ELR (cell line): Measurements from ENCODE around the gene PIM3.

ENCODE experiments used
- DNase-seq: peaks from one replicate; pipeline ENCODE4 v3.0.0-alpha.2; 2015; ENCODE audit warnings: low read depth

Gene PIM3

DNA sequence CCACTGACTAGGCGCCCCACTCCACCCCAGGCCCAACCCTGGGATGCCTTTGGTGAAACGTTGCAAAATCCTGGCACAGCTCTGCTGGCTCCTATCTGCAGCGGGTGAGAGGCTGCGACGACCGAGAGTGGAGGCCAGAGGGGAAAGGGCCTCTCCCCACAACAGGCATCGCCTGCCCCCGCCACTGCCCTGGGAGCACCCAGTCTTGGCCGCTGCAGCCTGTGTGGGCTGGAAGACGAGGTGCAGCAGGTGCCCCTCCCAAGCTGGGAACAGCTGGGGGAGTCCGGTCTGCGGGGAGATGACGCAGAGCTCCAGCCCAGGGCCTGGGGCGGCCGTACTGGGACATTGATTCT, 4.2 kb upstream of the PIM3 start:
- DNase-seq = no peak

DNA sequence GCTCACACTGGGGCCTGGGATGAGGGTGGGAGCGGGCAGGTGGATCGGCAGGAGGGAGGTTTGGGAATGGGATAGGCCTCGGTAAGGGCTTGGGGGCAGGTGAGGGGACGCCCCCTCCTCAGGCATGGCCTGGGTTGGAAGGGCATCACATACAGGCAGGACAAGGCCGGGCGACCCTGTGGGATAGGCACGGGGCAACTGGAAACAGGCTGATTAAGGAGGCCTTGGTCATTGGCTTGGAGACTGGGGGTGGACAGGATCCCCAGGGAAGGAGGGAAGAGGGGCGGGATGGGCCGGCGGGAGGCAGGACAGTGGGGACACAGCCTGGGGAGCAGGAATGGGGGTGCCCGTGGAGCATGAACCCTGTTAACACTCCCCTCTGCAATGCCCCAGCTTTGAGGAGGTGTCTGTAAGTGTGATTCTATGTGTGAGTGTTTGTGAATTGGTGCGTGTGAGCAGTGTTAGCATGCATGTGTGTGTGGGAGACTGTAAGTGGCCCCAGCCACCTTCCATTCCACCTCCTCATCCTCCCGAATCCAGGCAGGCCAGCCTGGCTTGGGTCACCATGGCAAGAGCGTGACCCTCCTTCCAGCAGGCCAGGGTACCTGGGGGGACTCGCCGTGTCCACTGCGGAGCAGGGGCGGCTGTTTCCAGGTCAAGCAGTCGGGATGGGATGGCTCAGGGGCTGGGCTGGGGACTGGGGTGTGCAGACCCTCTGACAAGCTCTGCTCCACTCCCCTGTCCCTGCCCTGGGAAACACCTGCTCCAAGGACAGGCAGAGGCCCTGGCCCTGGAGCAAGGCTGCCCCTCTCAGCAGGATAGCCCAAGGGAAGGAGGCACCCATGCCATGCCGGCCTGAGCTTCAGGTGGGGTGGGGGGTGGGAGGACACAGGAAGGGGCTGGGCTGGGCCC, 3.4 kb upstream of the PIM3 start:
- no peak for DNase-seq

DNA sequence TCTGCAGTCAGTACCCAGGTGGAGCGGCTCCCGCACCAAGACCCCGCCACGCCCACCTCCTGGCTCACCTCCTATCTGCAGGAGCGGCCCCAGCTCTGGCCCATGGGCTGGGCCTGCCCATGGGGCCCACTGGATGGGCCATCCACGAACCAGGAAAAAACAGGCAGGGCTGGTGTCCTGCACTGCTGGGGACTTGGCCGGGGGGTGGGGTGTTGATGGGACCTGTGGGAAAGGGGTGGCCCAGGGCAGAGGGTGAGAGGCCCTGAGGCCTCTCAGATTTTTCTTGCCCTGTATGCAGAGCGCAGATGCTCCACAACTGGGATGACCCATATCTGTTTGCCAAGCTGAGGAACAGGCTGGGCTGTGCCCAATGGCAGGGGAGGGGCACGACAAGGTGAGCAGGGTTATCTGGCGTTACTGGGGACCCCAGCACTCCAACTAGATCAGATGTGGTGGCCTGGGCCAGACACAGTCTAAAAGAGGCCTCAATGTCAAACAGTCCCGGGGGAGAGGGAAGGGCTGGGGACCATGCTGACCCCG, 2.7 kb upstream of the PIM3 start:
- no peak for DNase-seq

DNA sequence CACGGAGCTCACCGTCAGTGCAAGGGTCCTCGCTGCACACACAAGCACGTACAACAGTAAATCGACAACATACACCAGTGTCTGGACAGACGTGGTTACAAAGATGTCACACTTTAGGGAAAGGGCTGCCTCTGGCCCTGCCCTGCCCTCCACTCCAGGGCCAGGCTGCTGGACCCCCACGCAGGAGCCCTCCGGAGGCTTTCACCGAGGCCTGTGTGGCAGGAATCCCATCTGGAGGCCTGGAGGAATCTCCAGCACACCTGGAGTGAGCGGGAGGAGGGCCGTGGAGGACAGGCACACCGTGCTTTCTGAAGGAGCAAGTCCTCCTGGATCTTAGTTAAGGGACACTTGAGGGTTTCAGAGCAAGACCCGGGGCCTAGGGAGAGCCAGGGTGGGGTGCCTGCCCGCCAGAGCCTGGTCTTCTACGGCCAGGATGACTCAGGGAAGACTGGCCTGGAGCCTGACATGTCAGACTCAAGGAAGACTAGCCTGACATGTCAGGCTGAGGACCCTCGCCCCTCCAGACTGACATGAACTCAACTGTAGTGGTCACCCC, 2.1 kb upstream of the PIM3 start:
- no peak for DNase-seq

DNA sequence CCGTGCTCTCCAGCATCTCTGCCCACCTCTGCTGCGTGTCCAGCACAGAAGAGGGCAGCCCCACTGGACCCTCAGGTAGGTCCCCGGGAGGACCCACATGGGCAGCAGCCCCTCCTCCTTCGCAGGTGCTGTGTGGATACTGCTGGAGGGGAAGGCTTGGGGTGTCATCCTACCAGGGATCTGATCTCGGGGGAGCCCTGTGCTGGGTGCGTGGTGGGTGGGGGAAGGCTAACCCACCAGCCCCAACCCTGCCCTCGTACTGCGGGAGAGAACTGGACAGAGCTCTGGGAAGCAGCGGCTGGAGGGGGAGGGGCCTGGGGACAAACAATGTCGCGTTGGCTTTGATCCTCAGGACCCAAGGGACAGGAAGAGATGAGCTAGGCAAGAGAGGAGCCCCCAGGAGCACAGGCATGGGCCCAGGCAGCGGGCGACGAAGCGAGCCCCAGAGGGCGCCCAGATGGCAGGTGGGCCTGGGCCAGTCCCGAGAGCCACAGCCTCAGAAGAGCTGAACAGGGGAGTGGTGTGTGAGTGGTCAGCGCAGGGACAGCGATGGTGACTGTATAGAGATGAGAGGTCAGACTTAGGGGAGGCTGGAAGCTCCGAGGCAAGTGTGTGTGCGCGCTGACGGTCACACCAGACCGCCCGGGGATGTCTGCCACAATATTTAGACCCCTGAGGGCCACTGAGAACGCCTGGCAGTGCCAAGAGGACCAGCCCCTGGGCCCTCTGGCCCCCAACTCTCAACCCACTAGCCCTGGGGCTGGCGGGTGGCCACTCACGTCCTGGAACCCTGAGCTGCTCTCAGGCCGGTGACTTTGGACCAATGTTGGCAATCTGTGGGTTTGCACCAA, 1.4 kb upstream of the PIM3 start:
- no peak for DNase-seq

DNA sequence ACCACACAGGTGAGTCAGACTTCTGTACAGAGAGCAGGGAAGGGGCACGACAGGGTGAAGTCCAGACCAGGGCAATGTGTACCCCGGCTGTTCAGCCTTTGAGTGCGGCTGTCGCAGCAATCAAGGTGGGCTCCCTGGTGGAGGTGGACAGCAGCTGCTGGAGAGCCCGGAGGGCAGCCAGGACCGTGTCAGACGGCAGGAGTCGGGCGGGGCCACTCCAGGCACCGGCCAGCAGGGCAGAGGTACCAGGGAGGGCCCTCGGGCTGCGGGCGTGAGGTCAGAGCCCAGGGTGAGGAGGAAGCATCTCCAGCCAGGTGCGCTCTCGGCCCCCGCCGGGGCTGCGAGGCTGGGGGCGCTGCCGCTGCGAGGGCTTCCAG, 802 bp upstream of the PIM3 start:
- peak; percentile 79 for DNase-seq

DNA sequence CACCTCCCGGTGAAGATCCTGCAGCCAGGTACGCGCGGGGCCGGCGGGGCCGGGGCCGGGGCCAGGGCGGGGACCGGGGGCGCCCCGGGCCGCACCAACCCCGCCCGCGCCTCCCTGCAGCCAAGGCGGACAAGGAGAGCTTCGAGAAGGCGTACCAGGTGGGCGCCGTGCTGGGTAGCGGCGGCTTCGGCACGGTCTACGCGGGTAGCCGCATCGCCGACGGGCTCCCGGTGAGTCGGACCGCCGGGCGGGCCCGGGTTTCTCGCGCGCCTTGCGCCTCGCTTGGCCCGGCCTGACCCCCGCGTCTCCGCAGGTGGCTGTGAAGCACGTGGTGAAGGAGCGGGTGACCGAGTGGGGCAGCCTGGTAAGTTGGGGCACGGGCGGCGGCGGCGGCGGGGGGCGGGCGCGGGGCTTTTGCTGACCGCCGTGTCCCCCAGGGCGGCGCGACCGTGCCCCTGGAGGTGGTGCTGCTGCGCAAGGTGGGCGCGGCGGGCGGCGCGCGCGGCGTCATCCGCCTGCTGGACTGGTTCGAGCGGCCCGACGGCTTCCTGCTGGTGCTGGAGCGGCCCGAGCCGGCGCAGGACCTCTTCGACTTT, 531 bp downstream of the PIM3 start:
- peak; percentile 73 for DNase-seq

DNA sequence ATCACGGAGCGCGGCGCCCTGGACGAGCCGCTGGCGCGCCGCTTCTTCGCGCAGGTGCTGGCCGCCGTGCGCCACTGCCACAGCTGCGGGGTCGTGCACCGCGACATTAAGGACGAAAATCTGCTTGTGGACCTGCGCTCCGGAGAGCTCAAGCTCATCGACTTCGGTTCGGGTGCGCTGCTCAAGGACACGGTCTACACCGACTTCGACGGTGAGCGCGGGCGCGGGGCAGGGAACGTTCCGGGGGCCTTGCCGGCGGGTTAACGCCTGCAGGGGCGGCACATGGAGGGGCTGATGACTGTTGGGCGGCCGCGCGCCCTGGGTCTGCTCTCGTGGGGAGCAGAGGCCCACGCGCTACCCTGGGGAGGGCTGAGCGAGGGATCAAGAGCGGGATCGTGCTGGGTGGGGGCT, 1.0 kb downstream of the PIM3 start:
- no peak for DNase-seq

DNA sequence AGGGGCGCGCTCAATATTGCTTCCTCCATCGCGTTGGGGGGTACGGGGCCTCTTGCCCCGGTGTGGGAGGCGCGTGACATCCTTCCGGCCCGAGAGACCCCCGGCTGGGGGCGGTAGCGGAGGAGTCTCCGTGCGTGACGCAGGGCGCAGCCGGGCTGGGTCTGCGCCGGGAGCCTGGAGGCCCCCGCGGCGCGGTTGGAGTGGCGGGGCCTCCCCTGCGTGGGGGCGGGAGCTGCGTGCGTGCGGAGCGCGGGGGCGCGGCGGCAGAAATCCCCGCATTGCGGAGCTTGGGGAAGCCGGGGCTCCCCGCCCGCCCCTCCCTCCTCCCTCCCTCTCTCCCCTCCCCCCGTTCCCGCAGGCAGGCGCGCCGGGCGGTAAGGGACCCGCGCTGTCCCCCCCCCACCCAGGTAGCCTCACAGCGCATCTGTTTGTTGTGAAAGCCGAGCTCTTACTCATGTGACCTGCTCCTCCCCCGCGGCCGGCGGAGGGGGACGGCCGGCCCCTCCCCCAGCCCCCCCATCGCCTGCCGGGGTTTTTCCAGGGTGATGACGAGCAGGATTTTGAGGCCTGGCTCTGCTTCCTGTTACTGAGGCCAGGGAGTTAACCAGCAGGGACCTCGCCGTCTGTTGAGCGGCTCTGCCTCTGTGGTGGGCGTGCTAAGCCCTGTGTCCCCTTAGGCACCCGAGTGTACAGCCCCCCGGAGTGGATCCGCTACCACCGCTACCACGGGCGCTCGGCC, 1.6 kb downstream of the PIM3 start:
- peak; percentile 94 for DNase-seq

DNA sequence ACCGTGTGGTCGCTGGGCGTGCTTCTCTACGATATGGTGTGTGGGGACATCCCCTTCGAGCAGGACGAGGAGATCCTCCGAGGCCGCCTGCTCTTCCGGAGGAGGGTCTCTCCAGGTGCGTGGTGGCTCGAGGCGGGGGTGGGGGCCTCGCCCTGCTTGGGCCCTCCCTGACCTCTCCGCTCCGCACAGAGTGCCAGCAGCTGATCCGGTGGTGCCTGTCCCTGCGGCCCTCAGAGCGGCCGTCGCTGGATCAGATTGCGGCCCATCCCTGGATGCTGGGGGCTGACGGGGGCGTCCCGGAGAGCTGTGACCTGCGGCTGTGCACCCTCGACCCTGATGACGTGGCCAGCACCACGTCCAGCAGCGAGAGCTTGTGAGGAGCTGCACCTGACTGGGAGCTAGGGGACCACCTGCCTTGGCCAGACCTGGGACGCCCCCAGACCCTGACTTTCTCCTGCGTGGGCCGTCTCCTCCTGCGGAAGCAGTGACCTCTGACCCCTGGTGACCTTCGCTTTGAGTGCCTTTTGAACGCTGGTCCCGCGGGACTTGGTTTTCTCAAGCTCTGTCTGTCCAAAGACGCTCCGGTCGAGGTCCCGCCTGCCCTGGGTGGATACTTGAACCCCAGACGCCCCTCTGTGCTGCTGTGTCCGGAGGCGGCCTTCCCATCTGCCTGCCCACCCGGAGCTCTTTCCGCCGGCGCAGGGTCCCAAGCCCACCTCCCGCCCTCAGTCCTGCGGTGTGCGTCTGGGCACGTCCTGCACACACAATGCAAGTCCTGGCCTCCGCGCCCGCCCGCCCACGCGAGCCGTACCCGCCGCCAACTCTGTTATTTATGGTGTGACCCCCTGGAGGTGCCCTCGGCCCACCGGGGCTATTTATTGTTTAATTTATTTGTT, 2.4 kb downstream of the PIM3 start:
- DNase-seq = no peak

DNA sequence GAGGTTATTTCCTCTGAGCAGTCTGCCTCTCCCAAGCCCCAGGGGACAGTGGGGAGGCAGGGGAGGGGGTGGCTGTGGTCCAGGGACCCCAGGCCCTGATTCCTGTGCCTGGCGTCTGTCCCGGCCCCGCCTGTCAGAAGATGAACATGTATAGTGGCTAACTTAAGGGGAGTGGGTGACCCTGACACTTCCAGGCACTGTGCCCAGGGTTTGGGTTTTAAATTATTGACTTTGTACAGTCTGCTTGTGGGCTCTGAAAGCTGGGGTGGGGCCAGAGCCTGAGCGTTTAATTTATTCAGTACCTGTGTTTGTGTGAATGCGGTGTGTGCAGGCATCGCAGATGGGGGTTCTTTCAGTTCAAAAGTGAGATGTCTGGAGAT, 3.1 kb downstream of the PIM3 start:
- DNase-seq = no peak

DNA sequence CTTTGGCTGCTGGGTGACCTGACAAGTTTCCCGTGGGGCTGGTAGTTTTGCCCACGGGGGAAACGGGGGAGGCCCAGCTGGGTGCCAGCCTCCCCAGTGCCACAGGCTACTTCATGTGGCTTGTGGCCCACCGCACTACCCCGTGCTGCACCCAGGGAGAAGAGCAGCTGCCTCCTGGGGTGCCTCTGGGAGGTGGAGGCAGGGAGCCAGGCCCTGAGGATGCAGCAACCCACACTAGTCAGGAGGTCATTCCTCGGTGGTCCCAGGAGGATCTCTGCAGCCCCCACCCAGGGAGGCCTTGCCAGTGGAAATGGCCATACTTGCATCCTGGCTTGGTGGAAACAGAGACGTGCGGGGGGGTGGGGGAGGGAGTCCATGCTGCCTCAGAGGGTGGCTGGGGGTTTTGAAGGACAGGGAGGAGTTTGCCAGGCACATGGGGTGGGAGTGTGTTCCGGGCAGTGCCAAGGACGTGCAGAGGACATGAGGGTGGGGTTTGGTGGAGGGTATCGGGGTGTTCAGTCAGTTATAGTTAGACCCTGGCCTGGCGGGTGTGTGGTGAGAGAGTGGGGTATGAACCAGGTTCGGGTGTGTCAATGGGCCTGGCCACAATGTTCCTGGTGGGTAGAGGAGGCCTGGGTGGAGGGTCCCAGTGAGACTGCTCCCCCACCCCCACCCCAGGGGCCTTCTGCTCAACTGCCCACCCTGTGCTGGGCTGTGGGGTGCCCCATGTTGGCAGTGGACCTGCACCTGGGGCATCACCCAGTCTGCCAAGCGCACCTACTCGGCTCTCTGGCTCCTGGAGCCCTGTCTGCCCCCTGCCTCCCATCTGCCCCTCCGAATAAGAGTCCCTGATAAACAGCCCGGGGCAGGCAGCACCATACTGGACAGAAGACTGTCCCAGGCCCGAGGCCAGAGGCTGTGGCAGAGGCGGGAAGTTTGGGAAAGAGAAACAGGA, 3.8 kb downstream of the PIM3 start:
- no peak for DNase-seq

DNA sequence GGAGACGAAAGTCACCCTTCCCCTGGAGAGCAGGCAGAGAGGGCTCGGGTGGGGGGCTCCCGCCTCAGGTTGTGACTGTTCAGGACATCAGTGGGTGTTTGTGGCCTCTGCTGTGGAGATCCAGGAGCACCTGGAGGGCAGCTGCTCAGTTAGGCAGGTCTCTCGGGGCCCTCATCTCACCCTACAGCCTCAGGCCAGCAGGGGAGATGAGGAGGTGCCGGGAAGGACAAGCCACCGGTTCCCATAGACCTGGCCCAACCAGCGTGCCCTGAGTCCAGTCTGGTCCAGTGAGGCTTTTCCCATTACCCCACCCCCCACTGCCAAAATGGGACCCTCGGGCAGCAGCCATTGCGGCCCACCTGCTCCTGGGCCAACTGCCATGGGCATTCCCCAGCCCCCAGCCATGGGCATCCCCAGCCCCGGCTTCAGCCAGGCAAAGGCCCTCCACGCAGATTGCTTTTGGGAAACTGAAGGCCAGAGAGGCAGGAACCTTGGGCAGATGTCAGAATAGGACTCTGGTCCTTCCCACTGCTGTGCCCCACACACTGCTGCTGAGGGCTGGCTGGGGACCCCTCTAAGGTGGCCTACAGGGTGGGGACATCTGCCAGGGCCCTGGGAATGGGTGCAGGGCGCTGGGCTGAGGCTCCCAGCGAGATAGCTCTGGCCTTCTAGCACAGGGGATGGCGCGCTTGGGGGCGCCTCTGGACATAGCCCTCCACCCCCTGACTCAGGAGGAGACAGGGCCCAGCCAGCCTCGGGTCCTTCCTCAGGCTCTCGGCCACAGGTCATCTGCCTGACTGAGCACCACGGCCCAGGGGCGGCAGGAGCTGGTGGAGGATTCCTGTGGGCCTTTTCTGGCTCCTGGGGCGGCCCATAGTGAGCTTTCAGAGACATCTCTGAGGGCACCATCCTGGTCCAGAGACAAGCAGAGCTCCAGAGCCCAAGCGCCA, 4.8 kb downstream of the PIM3 start:
- no peak for DNase-seq

DNA sequence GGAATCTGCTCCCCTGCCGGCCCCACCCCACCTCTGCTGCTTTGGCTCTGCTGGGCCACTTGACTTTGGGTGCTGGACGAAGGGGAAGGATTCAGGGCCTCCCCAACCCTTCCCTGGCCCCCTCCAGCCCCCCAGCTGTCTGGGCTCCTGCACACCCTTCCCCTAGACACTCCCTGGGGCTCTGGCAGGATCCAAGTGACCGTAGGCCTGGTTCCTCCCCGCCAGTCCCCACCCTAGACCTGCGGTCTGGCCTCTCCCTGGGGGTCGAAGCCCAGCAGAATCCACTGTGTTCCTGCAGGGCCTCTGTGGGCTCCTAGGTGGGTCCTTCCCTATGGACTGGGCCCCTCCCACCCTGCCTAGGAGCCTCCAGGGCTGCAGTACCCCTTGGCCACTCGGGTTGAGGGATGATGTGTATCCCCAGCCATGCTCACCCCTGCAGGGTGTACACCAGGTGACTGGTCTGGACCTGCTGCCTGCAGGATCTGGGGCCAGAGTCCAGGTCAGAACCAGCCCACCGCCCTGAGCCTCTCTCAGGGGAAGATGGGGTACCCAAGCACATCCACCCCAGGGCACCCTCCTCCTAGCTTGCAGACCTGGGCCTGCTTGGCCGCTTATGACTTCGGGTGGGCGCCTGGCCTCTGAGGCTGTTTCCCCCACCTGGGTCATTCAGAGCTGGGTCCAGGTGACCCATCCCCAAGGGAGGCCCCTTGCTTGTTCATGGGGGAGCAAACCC, 5.6 kb downstream of the PIM3 start:
- no peak for DNase-seq

DNA sequence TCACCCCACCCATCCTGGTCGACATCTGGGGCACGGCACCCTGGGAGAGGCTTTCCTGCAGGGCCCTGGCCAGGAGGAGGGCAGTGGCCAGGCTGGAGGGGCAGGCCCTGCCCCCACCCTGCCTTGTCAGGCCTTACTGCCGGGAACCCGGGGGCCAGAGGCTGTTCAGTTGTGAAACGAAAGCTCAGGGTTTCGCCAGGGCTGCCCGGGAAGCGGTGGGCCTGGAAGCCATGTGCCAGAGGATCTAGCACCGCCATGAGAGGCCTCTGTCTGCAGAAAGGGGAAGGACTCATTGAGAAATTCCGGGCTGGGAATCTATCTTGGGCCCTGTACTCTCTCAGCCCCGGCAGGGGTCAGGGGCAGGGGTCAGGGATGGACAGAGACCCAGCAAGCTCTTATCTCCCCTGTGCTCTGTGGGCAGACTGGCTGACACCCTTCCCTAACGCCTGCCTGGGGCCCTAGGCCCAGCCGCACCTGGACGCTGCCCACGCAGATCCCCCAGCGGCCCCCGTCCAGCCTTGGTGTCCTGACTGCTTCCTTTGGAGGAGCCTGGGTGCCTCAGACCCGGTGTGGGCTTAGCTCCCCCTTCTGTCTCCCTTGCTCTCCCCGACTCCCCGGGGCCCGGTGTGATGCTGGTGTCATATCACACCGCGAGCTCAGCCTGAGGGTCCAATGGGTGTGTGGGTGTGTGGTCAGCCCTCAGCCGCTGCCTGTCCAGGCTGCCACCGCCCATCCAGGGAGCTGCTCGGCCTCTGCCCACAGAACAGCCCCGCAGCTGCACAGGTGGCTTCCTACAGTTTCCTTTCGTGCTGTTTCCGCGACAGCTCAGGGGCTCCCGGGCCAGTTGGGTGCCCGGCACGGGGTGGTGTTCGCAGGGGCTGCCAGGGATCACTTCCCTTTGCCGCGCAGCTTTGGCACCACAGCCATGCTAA, 6.5 kb downstream of the PIM3 start:
- DNase-seq = no peak

DNA sequence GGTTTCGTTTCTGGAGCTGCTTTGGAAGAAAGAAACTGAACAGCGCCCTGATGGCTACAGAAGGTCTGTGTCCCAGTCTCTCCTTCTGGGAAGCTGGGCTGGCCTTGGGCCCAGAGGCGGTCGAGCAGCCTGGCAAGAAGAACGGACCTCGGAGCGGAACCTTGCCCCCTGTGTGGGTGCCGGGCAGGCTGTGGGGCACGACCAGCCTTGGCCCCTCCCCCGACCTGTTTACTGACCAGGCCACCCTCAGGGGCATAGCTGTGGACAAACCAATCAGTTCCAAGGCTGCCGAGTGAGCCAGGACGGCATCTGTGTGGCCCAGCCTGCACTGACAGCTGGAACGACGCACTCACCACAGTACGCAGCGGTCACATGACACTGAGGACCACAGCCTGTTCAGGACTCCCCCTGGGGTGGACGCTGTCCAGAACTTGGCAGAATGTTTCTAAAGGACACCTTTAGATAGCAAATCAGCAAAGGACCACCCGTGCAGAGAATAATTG, 7.2 kb downstream of the PIM3 start:
- no peak for DNase-seq
